ENCODE data around the gene PTMS.

The PTMS gene

DNA sequence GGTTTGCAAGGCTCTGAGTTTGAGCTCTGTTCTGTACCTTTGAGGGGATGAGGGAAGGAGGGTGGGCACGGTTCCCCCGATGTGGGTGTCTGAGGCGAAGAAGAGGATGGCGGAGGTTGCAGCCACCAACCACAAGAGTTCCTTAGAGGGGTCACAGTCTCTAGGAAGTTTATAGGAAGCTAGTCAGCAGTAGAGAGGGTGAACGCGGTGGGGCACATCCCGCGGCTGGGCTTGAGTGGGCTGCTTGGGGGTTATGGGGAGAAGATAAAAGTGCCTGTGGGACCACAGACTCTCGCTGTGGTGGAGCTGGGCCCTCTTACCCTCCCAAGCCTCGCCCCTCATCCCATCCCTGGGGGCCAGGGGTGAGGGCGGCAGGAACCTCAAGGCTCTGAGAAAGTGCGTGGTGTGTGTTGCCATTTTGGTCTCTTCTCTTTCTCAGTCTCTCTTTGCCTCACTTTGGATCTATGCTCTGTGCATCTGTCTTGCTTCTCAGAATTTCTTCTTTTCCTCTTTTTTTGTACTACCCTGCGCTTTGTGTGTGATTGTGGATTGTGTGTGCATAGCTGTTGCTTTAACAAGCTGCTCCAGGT is 25.9 kb downstream of the PTMS start:
- no peak overlapping the region for H3K27ac ChIP-seq (ENCODE audit: low read depth, low read length)
- H3K4me1 ChIP-seq (ENCODE audit: control insufficient read depth, insufficient read depth, low read length, unreplicated experiment), result no peaks in the 10 kb centered on the region
- H3K79me2 ChIP-seq (ENCODE audit: control insufficient read depth, insufficient read depth, low read length, unreplicated experiment), result no peaks in the 10 kb centered on the region
- H3K27me3 ChIP-seq (ENCODE audit: insufficient read depth, low read length), result peaks cover 8% of the 10 kb centered on the region
- no peaks in the 10 kb centered on the region for H3K36me3 ChIP-seq (ENCODE audit: insufficient read depth, low read length)
- no peak overlapping the region for H2AFZ ChIP-seq (ENCODE audit: low read length, unreplicated experiment)
- H3K4me3 ChIP-seq (ENCODE audit: low read depth, low read length), result no peak overlapping the region

DNA sequence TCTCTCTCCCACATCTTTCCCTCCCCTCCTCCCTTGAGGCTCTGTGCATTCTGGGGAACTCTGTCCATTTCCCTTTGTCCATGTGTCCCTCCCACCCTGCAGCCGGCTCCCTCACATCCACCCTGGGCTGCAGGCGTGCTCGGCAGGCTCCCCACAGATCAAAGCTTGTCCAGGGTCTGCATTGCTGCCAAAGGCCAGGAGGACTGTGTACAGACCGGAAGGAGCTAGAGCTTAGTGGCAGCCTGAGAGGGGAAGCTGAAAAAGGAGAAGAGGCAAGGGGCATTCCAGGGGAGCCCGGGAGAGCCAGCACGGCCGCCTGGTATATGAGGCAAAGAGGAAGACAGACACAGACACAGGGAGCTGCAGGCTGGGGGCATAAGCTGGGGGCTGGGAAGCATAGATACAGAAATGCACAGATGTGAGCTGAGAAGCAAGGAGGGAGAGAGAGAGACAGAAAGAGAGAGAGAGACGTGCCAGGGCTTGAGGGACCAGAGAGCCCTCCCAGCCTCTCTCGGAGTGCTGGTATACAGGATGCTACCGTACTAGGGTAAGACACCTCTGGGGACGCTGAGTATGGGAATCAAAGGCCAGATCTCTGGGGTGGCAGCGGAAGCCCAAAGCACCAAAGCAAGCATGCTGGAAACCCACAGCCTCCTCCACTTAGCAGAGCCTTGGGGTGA is 26.5 kb downstream of the PTMS start:
- no peak overlapping the region for H3K4me3 ChIP-seq (ENCODE audit: low read depth, low read length)
- H3K27ac ChIP-seq (ENCODE audit: low read depth, low read length), result no peak overlapping the region
- peak overlapping the region; percentile 64 for H2AFZ ChIP-seq (ENCODE audit: low read length, unreplicated experiment)
- no peaks in the 10 kb centered on the region for H3K4me1 ChIP-seq (ENCODE audit: control insufficient read depth, insufficient read depth, low read length, unreplicated experiment)
- H3K79me2 ChIP-seq (ENCODE audit: control insufficient read depth, insufficient read depth, low read length, unreplicated experiment), result no peaks in the 10 kb centered on the region
- H3K36me3 ChIP-seq (ENCODE audit: insufficient read depth, low read length), result no peaks in the 10 kb centered on the region
- H3K27me3 ChIP-seq (ENCODE audit: insufficient read depth, low read length), result peaks cover 8% of the 10 kb centered on the region

DNA sequence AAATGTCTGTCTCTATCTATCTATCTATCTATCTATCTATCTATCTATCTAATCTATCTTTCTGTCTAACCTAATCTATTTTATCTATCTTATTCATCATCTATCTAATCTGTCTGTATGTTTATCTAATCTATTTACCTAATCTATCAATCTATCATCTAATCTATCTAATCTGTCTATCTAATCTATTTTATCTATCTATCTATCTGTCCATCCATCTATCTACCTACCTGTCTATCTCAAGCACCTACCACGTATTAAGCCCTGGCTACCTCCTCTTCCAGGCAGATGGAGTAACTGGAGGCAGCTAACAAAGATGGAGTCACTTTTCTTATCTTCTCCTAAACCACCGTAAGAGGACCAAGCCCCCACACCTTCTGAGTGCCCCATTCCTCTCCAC is 28.9 kb downstream of the PTMS start:
- H3K79me2 ChIP-seq (ENCODE audit: control insufficient read depth, insufficient read depth, low read length, unreplicated experiment), result no peaks in the 10 kb centered on the region
- H3K4me1 ChIP-seq (ENCODE audit: control insufficient read depth, insufficient read depth, low read length, unreplicated experiment), result no peaks in the 10 kb centered on the region
- no peak overlapping the region for H3K4me3 ChIP-seq (ENCODE audit: low read depth, low read length)
- peaks cover 8% of the 10 kb centered on the region for H3K27me3 ChIP-seq (ENCODE audit: insufficient read depth, low read length)
- no peak overlapping the region for H3K27ac ChIP-seq (ENCODE audit: low read depth, low read length)
- no peak overlapping the region for H2AFZ ChIP-seq (ENCODE audit: low read length, unreplicated experiment)
- no peaks in the 10 kb centered on the region for H3K36me3 ChIP-seq (ENCODE audit: insufficient read depth, low read length)

GRCh38 chr12:6796576-6796975 is 30.4 kb downstream of the PTMS start:
- no peak overlapping the region for H3K27ac ChIP-seq (ENCODE audit: low read depth, low read length)
- H3K4me3 ChIP-seq (ENCODE audit: low read depth, low read length), result no peak overlapping the region
- peaks cover 8% of the 10 kb centered on the region for H3K27me3 ChIP-seq (ENCODE audit: insufficient read depth, low read length)
- H3K79me2 ChIP-seq (ENCODE audit: control insufficient read depth, insufficient read depth, low read length, unreplicated experiment), result no peaks in the 10 kb centered on the region
- H2AFZ ChIP-seq (ENCODE audit: low read length, unreplicated experiment), result no peak overlapping the region
- H3K36me3 ChIP-seq (ENCODE audit: insufficient read depth, low read length), result no peaks in the 10 kb centered on the region
- H3K4me1 ChIP-seq (ENCODE audit: control insufficient read depth, insufficient read depth, low read length, unreplicated experiment), result no peaks in the 10 kb centered on the region

DNA sequence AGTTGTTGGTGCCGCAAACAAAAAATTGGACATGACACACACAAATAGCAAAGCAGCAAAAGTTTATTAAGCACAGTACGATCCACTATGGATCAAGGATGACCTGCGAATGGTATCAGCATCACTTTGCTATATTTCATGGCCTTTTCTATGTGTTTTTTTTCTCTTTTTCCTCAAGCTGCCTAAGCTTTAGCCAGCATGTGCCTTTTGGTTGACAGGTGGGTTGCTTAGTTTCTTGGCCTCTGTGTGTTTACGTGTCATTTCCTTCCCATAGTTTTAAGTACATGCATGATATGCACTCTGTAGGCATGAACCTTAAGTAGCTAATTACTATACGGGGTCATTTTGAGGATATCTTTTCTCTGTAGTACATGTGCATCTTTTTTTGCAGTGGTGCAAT is 33.0 kb downstream of the PTMS start:
- no peaks in the 10 kb centered on the region for H3K79me2 ChIP-seq (ENCODE audit: control insufficient read depth, insufficient read depth, low read length, unreplicated experiment)
- H3K27me3 ChIP-seq (ENCODE audit: insufficient read depth, low read length), result peaks cover 3% of the 10 kb centered on the region
- no peaks in the 10 kb centered on the region for H3K4me1 ChIP-seq (ENCODE audit: control insufficient read depth, insufficient read depth, low read length, unreplicated experiment)
- no peaks in the 10 kb centered on the region for H3K36me3 ChIP-seq (ENCODE audit: insufficient read depth, low read length)
- no peak overlapping the region for H3K27ac ChIP-seq (ENCODE audit: low read depth, low read length)
- no peak overlapping the region for H2AFZ ChIP-seq (ENCODE audit: low read length, unreplicated experiment)
- H3K4me3 ChIP-seq (ENCODE audit: low read depth, low read length), result no peak overlapping the region

- Histone ChIP-seq H3K27ac (ENCODE audit: low read depth, low read length) (no peak overlapping the region), H3K36me3 (ENCODE audit: insufficient read depth, low read length) (no peaks in the 10 kb centered on the region), H3K4me3 (ENCODE audit: low read depth, low read length) (no peak overlapping the region), H3K4me1 (ENCODE audit: control insufficient read depth, insufficient read depth, low read length, unreplicated experiment) (no peaks in the 10 kb centered on the region), H3K27me3 (ENCODE audit: insufficient read depth, low read length) (no peaks in the 10 kb centered on the region), H3K79me2 (ENCODE audit: control insufficient read depth, insufficient read depth, low read length, unreplicated experiment) (no peaks in the 10 kb centered on the region), H2AFZ (ENCODE audit: low read length, unreplicated experiment) (no peak overlapping the region)
Measured at GRCh38 chr12:6807170-6807569, 41.0 kb downstream of the PTMS start.

GRCh38 chr12:6809056-6809455 is 42.9 kb downstream of the PTMS start:
- Histone ChIP-seq H3K36me3 (ENCODE audit: insufficient read depth, low read length) (no peaks in the 10 kb centered on the region), H3K4me1 (ENCODE audit: control insufficient read depth, insufficient read depth, low read length, unreplicated experiment) (no peaks in the 10 kb centered on the region), H2AFZ (ENCODE audit: low read length, unreplicated experiment) (no peak overlapping the region), H3K79me2 (ENCODE audit: control insufficient read depth, insufficient read depth, low read length, unreplicated experiment) (no peaks in the 10 kb centered on the region), H3K4me3 (ENCODE audit: low read depth, low read length) (no peak overlapping the region), H3K27ac (ENCODE audit: low read depth, low read length) (no peak overlapping the region), H3K27me3 (ENCODE audit: insufficient read depth, low read length) (no peaks in the 10 kb centered on the region)

GRCh38 chr12:6810758-6811157 is 44.6 kb downstream of the PTMS start:
- Histone ChIP-seq H3K27me3 (ENCODE audit: insufficient read depth, low read length) (no peaks in the 10 kb centered on the region), H3K27ac (ENCODE audit: low read depth, low read length) (no peak overlapping the region), H3K4me3 (ENCODE audit: low read depth, low read length) (no peak overlapping the region), H3K79me2 (ENCODE audit: control insufficient read depth, insufficient read depth, low read length, unreplicated experiment) (no peaks in the 10 kb centered on the region), H3K4me1 (ENCODE audit: control insufficient read depth, insufficient read depth, low read length, unreplicated experiment) (no peaks in the 10 kb centered on the region), H3K36me3 (ENCODE audit: insufficient read depth, low read length) (no peaks in the 10 kb centered on the region), H2AFZ (ENCODE audit: low read length, unreplicated experiment) (no peak overlapping the region)

DNA sequence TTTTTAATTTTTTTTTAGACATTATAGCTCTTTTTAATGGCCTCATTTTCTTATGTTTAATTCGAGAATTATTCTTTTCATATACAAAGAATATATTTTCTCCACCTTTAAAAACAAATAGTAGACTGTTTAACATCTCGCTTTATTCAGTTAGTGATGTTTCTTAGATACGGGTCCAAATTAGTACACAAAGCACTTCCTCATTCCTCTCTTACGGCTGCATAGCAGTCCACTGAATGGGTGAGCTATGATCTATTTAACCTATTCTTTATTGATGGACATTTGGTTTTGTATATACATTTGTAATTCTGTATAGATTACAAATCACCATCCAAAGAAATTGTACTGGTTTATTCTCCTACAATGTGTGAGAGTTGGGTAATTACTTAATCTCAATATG is 47.2 kb downstream of the PTMS start:
- Histone ChIP-seq H3K4me3 (ENCODE audit: low read depth, low read length) (no peak overlapping the region), H2AFZ (ENCODE audit: low read length, unreplicated experiment) (no peak overlapping the region), H3K4me1 (ENCODE audit: control insufficient read depth, insufficient read depth, low read length, unreplicated experiment) (no peaks in the 10 kb centered on the region), H3K79me2 (ENCODE audit: control insufficient read depth, insufficient read depth, low read length, unreplicated experiment) (no peaks in the 10 kb centered on the region), H3K27me3 (ENCODE audit: insufficient read depth, low read length) (no peaks in the 10 kb centered on the region), H3K36me3 (ENCODE audit: insufficient read depth, low read length) (no peaks in the 10 kb centered on the region), H3K27ac (ENCODE audit: low read depth, low read length) (no peak overlapping the region)

- no peaks in the 10 kb centered on the region for H3K79me2 ChIP-seq (ENCODE audit: control insufficient read depth, insufficient read depth, low read length, unreplicated experiment)
- H3K36me3 ChIP-seq (ENCODE audit: insufficient read depth, low read length), result no peaks in the 10 kb centered on the region
- no peak overlapping the region for H2AFZ ChIP-seq (ENCODE audit: low read length, unreplicated experiment)
- no peak overlapping the region for H3K4me3 ChIP-seq (ENCODE audit: low read depth, low read length)
- peaks cover 17% of the 10 kb centered on the region for H3K4me1 ChIP-seq (ENCODE audit: control insufficient read depth, insufficient read depth, low read length, unreplicated experiment)
- no peak overlapping the region for H3K27ac ChIP-seq (ENCODE audit: low read depth, low read length)
- no peaks in the 10 kb centered on the region for H3K27me3 ChIP-seq (ENCODE audit: insufficient read depth, low read length)
Measured at GRCh38 chr12:6816598-6816997, 50.4 kb downstream of the PTMS start.

GRCh38 chr12:6817098-6817497 is 50.9 kb downstream of the PTMS start:
- Histone ChIP-seq H3K4me1 (ENCODE audit: control insufficient read depth, insufficient read depth, low read length, unreplicated experiment) (peaks cover 21% of the 10 kb centered on the region), H3K79me2 (ENCODE audit: control insufficient read depth, insufficient read depth, low read length, unreplicated experiment) (no peaks in the 10 kb centered on the region), H3K36me3 (ENCODE audit: insufficient read depth, low read length) (no peaks in the 10 kb centered on the region), H3K27me3 (ENCODE audit: insufficient read depth, low read length) (peaks cover 3% of the 10 kb centered on the region; the same call in 1 of the 2 replicates), H3K4me3 (ENCODE audit: low read depth, low read length) (no peak overlapping the region), H2AFZ (ENCODE audit: low read length, unreplicated experiment) (no peak overlapping the region), H3K27ac (ENCODE audit: low read depth, low read length) (no peak overlapping the region)
